Measurements from ENCODE around the gene NRIP2. TPM values are rescaled to one million over a fixed set of nuclear protein-coding genes. Genes with fewer than 3 reads are reported as not detected.

NRIP2 gene
- total RNA-seq (2014; rRNA removed; shearing (Covaris generic)) (not detected in 2 replicates), polyA plus RNA-seq (2016; fragmentation: Nextera tagmentation; extraction: Ambion mirVana) (0.40 and 0.66 TPM in 2 replicates)
- long read RNA-seq, partial matches to known transcripts: 0 of 1 reads
- long read RNA-seq, other reads (novel, unspliced or antisense): 1 of 1 reads

GRCh38 chr12:2834581-2835491 is at the start of gene NRIP2:
Gene NRIP2, minus strand, starts transcription at chr12:2835035. Its CDS starts 52 bp downstream, at chr12:2834983.
- peaks cover 11% of the 10 kb centered on the region for H3K27me3 Mint-ChIP-seq (ENCODE audit: insufficient read depth, low read depth, poor library complexity)
- H3K36me3 Mint-ChIP-seq (ENCODE audit: low read depth): peaks cover 10% of the 10 kb centered on the region
- peak within 1 kb of the TSS; percentile 61; the same call in 2 of the 3 replicates for H3K4me3 Mint-ChIP-seq
- H3K4me3 ChIP-seq: peak within 1 kb of the TSS; percentile 36; the same call in 1 of the 2 replicates
- H3K4me1 ChIP-seq (ENCODE audit: insufficient read depth): peaks cover 12% of the 10 kb centered on the region; the same call in 1 of the 2 replicates
- H3K9me2 ChIP-seq (ENCODE audit: insufficient read depth): no peaks in the 10 kb centered on the region
- no peaks in the 10 kb centered on the region for H3K27me3 ChIP-seq (ENCODE audit: insufficient read depth)
- 0 out of 2 replicates have a peak, but pooled peaks cover 3% of the 10 kb centered on the region for H3F3A ChIP-seq (replicated peaks; ENCODE audit: low read depth)
- H2AFZ ChIP-seq: no peak within 1 kb of the TSS
- no peak within 1 kb of the TSS for H3K27ac Mint-ChIP-seq
- H3K4me1 Mint-ChIP-seq: peaks cover 19% of the 10 kb centered on the region
- DNase-seq (ENCODE audit: low spot score) (peak; percentile 63), ATAC-seq (peak; percentile 69)
- H4K20me1 ChIP-seq (replicated peaks; ENCODE audit: insufficient read depth): peaks cover 5% of the 10 kb centered on the region; the same call in 1 of the 2 replicates
- no peaks in the 10 kb centered on the region for H3K79me2 ChIP-seq (replicated peaks; ENCODE audit: insufficient read depth)
- H3K4me2 ChIP-seq: peak within 1 kb of the TSS; percentile 66; the same call in 1 of the 2 replicates
- no peaks in the 10 kb centered on the region; the same call in 2 of the 3 replicates for H3K9me3 Mint-ChIP-seq
- H3K36me3 ChIP-seq (ENCODE audit: insufficient read depth): no peaks in the 10 kb centered on the region
- H3K27ac ChIP-seq (ENCODE audit: low read depth): no peak within 1 kb of the TSS
- TF ChIP-seq EZH2 (IDR thresholded peaks at IDR 0.05; ENCODE audit: low read depth, unreplicated experiment): no peak
- TF ChIP-seq, protein P1, sequence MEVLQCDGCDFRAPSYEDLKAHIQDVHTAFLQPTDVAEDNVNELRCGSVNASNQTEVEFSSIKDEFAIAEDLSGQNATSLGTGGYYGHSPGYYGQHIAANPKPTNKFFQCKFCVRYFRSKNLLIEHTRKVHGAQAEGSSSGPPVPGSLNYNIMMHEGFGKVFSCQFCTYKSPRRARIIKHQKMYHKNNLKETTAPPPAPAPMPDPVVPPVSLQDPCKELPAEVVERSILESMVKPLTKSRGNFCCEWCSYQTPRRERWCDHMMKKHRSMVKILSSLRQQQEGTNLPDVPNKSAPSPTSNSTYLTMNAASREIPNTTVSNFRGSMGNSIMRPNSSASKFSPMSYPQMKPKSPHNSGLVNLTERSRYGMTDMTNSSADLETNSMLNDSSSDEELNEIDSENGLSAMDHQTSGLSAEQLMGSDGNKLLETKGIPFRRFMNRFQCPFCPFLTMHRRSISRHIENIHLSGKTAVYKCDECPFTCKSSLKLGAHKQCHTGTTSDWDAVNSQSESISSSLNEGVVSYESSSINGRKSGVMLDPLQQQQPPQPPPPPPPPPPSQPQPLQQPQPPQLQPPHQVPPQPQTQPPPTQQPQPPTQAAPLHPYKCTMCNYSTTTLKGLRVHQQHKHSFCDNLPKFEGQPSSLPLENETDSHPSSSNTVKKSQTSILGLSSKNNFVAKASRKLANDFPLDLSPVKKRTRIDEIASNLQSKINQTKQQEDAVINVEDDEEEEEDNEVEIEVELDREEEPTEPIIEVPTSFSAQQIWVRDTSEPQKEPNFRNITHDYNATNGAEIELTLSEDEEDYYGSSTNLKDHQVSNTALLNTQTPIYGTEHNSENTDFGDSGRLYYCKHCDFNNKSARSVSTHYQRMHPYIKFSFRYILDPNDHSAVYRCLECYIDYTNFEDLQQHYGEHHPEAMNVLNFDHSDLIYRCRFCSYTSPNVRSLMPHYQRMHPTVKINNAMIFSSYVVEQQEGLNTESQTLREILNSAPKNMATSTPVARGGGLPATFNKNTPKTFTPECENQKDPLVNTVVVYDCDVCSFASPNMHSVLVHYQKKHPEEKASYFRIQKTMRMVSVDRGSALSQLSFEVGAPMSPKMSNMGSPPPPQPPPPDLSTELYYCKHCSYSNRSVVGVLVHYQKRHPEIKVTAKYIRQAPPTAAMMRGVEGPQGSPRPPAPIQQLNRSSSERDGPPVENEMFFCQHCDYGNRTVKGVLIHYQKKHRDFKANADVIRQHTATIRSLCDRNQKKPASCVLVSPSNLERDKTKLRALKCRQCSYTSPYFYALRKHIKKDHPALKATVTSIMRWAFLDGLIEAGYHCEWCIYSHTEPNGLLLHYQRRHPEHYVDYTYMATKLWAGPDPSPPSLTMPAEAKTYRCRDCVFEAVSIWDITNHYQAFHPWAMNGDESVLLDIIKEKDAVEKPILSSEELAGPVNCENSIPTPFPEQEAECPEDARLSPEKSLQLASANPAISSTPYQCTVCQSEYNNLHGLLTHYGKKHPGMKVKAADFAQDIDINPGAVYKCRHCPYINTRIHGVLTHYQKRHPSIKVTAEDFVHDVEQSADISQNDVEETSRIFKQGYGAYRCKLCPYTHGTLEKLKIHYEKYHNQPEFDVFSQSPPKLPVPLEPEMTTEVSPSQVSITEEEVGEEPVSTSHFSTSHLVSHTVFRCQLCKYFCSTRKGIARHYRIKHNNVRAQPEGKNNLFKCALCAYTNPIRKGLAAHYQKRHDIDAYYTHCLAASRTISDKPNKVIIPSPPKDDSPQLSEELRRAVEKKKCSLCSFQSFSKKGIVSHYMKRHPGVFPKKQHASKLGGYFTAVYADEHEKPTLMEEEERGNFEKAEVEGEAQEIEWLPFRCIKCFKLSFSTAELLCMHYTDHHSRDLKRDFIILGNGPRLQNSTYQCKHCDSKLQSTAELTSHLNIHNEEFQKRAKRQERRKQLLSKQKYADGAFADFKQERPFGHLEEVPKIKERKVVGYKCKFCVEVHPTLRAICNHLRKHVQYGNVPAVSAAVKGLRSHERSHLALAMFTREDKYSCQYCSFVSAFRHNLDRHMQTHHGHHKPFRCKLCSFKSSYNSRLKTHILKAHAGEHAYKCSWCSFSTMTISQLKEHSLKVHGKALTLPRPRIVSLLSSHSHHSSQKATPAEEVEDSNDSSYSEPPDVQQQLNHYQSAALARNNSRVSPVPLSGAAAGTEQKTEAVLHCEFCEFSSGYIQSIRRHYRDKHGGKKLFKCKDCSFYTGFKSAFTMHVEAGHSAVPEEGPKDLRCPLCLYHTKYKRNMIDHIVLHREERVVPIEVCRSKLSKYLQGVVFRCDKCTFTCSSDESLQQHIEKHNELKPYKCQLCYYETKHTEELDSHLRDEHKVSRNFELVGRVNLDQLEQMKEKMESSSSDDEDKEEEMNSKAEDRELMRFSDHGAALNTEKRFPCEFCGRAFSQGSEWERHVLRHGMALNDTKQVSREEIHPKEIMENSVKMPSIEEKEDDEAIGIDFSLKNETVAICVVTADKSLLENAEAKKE (CRISPR knock-in tag; IDR thresholded peaks at IDR 0.05): no peak
- TF ChIP-seq NANOG (IDR thresholded peaks at IDR 0.05; ENCODE audit: borderline replicate concordance): no peak
- no peak for TF ChIP-seq ETS1 (IDR thresholded peaks at IDR 0.05)
- no peak; the same call in 1 of the 2 replicates for TF ChIP-seq POLR2AphosphoS5 (IDR thresholded peaks at IDR 0.05; ENCODE audit: low read depth)
- TF ChIP-seq REST (IDR thresholded peaks at IDR 0.05; ENCODE audit: unreplicated experiment): no peak
- no peak for TF ChIP-seq STAT1 (IDR thresholded peaks at IDR 0.05; ENCODE audit: unreplicated experiment)
- TF ChIP-seq ZNF331 (CRISPR knock-in tag; IDR thresholded peaks at IDR 0.05; ENCODE audit: low read depth): no peak
- TF ChIP-seq CTCF (conservative IDR thresholded peaks at IDR 0.05; ENCODE audit: low read depth in 2 of 2): no peak
- TF ChIP-seq ZNF114 (CRISPR knock-in tag; IDR thresholded peaks at IDR 0.05): no peak
- TF ChIP-seq JUNB (IDR thresholded peaks at IDR 0.05; ENCODE audit: unreplicated experiment): no peak
- no peak for TF ChIP-seq EZH2phosphoT487 (IDR thresholded peaks at IDR 0.05; ENCODE audit: unreplicated experiment)

All from GM23338 (cell line).